HEK293 (cell line): ENCODE results near the gene SYS1.

ENCODE experiments used
- ATF2 ChIP-seq: fragments of 450-650 bp; formaldehyde crosslinking; IDR thresholded peaks from 2 replicates; pipeline ENCODE4 v1.5.1; 2016; ENCODE audit warnings: missing biosample characterization, missing genetic modification characterization, low read depth
- GLI4 ChIP-seq: fragments of 450-650 bp; formaldehyde crosslinking; IDR thresholded peaks from 2 replicates; pipeline ENCODE4 v1.5.1; 2016; ENCODE audit warnings: missing biosample characterization, missing genetic modification characterization
- ZNF121 ChIP-seq: fragments of 450-650 bp; formaldehyde crosslinking; IDR thresholded peaks from 2 replicates; pipeline ENCODE4 v1.5.1; 2016; ENCODE audit warnings: missing biosample characterization, missing genetic modification characterization
- ZNF2 ChIP-seq: fragments of 450-650 bp; formaldehyde crosslinking; IDR thresholded peaks from 2 replicates; pipeline ENCODE4 v1.5.1; 2016; ENCODE audit warnings: missing biosample characterization, missing genetic modification characterization
- TF ChIP-seq, protein P1 (sequence below): fragments of 450-650 bp; formaldehyde crosslinking; IDR thresholded peaks from 2 replicates; pipeline ENCODE4 v1.5.1; 2016; ENCODE audit warnings: missing biosample characterization, missing genetic modification characterization
- TF ChIP-seq, protein P2 (sequence below): fragments of 450-650 bp; IDR thresholded peaks from 2 replicates; pipeline ENCODE4 v1.5.1; 2018; ENCODE audit warnings: missing biosample characterization, missing genetic modification characterization

DNA sequence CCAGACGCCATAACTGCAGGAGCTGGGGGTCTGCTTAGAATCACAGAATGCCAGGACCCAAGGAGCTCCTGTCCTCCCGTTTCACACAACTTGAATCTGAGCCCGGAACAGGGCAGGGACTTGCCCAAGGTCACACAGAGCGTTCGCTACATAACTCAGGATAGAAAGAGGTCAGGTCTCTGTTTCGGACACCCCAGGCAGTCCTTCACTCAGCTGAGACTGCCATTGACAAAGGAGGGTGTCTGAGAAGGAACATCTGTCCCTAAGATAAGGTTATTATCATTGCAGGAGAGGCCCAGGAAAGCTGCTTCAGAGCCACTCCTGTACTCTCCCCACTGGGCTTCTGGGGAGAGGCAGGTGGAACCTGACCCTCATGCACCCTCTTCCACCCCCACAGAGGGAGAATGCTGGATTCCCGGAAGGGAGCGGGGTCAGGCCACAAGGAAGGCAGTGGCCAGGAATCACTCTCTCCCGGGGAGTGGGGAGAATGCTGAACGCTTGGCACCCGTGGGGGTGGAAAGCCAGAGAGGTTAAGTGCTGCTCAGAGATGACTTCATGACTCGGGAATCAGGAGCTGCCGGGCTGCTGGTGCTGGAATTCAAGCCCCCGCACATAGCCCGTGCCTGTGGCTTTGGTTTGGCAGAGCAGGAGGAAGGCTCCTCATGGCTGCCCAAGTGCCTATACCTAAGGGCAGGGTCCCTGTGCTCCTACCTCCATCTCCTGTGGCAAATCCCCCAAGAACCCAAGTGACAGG, 25.4 kb upstream of the SYS1 start:
- TF ChIP-seq, protein P1, sequence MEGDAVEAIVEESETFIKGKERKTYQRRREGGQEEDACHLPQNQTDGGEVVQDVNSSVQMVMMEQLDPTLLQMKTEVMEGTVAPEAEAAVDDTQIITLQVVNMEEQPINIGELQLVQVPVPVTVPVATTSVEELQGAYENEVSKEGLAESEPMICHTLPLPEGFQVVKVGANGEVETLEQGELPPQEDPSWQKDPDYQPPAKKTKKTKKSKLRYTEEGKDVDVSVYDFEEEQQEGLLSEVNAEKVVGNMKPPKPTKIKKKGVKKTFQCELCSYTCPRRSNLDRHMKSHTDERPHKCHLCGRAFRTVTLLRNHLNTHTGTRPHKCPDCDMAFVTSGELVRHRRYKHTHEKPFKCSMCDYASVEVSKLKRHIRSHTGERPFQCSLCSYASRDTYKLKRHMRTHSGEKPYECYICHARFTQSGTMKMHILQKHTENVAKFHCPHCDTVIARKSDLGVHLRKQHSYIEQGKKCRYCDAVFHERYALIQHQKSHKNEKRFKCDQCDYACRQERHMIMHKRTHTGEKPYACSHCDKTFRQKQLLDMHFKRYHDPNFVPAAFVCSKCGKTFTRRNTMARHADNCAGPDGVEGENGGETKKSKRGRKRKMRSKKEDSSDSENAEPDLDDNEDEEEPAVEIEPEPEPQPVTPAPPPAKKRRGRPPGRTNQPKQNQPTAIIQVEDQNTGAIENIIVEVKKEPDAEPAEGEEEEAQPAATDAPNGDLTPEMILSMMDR (tag by site-specific recombination) = no peak
- TF ChIP-seq, protein P2, sequence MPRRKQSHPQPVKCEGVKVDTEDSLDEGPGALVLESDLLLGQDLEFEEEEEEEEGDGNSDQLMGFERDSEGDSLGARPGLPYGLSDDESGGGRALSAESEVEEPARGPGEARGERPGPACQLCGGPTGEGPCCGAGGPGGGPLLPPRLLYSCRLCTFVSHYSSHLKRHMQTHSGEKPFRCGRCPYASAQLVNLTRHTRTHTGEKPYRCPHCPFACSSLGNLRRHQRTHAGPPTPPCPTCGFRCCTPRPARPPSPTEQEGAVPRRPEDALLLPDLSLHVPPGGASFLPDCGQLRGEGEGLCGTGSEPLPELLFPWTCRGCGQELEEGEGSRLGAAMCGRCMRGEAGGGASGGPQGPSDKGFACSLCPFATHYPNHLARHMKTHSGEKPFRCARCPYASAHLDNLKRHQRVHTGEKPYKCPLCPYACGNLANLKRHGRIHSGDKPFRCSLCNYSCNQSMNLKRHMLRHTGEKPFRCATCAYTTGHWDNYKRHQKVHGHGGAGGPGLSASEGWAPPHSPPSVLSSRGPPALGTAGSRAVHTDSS (tag by site-specific recombination) = no peak
- TF ChIP-seq ATF2 (no peak), ZNF2 (no peak), GLI4 (tag by site-specific recombination) (no peak), ZNF121 (tag by site-specific recombination) (no peak)
